BJ (cell line): ENCODE data around the gene MAGI1. TPM values are rescaled to one million over a fixed set of nuclear protein-coding genes. Genes with fewer than 3 reads are reported as not detected.

Source experiments
- CTCF ChIA-PET: fragments of 350-600 bp; formaldehyde crosslinking; extraction: SDS; loops from one replicate; lab custom pipeline; 2021; ENCODE audit warnings: antibody characterized with exemption, inconsistent platforms; lab: Yijun Ruan, JAX
- POLR2A ChIA-PET: fragments of 300-600 bp; sonication (Branson Sonifier 250); formaldehyde crosslinking; extraction: SDS; loops from one replicate; lab custom pipeline; 2021; ENCODE audit warnings: antibody characterized with exemption; lab: Charles Lee
- DNase-seq: peaks from one replicate; pipeline ENCODE4 v3.0.0-alpha.2; 2011; ENCODE audit warnings: low read depth
- H3K27me3 ChIP-seq: 2 replicates; pipeline ENCODE4 v1.6.0; 2011; ENCODE audit warnings: low read length; ENCODE audit not compliant: control insufficient read depth, insufficient read depth
- H3K36me3 ChIP-seq: 2 replicates; pipeline ENCODE4 v1.5.1; 2011; ENCODE audit warnings: low read length; ENCODE audit not compliant: control insufficient read depth, insufficient read depth
- H3K4me3 ChIP-seq: 2 replicates; pipeline ENCODE4 v1.5.1; 2011; ENCODE audit warnings: low read depth, mild to moderate bottlenecking, control low read depth, low read length
- polyA plus RNA-seq: library from polyadenylated mRNA; depleted of rRNA; stranded (reverse); fragments of >200 nt; gene quantifications from 2 replicates; pipeline ENCODE4 v1.2.3, GENCODE V29; 2011
- TF ChIP-seq, protein P1 (sequence below): IDR thresholded peaks from 2 replicates; pipeline ENCODE4 v1.5.1; 2011; ENCODE audit warnings: low read depth, mild to moderate bottlenecking, control low read depth, inconsistent platforms, low read length, moderate library complexity; ENCODE audit not compliant: insufficient read depth

MAGI1 gene
- polyA plus RNA-seq, 1 experiment: 14.4 TPM

DNA sequence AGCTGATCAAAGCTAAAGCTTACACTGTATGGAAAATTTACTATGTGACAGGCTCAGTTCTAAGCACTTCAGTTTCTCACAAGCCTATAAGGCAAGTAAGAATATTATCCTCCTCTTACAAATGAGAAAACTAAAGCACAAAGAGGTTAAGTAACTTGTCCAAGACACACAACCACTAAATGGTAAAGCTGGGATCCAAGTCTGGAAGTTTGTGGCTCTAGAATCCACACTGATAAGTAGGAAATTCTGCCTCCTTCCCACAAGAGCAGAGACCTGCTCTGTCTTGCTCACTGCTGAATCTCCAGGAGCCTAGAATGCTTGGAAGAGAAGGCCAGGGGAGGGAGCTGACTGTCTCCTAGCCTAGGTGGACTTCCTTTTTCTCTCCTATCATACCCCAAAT, 60.6 kb downstream of the MAGI1 start:
- CTCF ChIA-PET: no interaction called here
- no peak for DNase-seq
- TF ChIP-seq, protein P1, sequence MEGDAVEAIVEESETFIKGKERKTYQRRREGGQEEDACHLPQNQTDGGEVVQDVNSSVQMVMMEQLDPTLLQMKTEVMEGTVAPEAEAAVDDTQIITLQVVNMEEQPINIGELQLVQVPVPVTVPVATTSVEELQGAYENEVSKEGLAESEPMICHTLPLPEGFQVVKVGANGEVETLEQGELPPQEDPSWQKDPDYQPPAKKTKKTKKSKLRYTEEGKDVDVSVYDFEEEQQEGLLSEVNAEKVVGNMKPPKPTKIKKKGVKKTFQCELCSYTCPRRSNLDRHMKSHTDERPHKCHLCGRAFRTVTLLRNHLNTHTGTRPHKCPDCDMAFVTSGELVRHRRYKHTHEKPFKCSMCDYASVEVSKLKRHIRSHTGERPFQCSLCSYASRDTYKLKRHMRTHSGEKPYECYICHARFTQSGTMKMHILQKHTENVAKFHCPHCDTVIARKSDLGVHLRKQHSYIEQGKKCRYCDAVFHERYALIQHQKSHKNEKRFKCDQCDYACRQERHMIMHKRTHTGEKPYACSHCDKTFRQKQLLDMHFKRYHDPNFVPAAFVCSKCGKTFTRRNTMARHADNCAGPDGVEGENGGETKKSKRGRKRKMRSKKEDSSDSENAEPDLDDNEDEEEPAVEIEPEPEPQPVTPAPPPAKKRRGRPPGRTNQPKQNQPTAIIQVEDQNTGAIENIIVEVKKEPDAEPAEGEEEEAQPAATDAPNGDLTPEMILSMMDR: no peak

DNA sequence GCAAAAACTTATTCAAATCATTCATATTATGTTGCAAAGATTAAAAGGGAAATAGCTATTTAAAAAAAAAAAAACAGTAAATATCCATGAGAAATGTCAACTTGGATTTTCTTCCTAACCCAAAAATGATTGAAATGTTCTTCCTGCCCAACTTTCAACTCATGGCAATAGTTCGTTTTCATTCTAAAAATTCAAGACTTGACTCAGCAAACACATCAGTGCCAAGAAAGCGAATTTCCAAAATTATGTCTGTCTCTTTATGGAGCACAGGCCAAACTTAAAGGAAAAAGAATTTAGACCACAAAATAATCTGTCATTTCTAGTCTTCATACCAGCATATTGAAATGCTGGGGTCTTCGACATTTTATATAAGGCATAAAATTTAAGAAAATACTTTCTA, 63.7 kb downstream of the MAGI1 start:
- no peak overlapping the region for H3K4me3 ChIP-seq
- no peak for DNase-seq
- H3K27me3 ChIP-seq: no peaks in the 10 kb centered on the region
- POLR2A ChIA-PET: no interaction called here
- CTCF ChIA-PET: no interaction called here
- TF ChIP-seq, protein P1: no peak
- H3K36me3 ChIP-seq: no peaks in the 10 kb centered on the region

More for the DNA sequence above, 60.6 kb downstream of the MAGI1 start:
- no peaks in the 10 kb centered on the region for H3K36me3 ChIP-seq
- POLR2A ChIA-PET: interaction anchor here (0.6 kb wide), 1 partner anchor 14 kb away, joined by 4 read pairs; no protein-coding TSS in a partner anchor
- no peaks in the 10 kb centered on the region for H3K27me3 ChIP-seq
- no peak overlapping the region for H3K4me3 ChIP-seq

DNA sequence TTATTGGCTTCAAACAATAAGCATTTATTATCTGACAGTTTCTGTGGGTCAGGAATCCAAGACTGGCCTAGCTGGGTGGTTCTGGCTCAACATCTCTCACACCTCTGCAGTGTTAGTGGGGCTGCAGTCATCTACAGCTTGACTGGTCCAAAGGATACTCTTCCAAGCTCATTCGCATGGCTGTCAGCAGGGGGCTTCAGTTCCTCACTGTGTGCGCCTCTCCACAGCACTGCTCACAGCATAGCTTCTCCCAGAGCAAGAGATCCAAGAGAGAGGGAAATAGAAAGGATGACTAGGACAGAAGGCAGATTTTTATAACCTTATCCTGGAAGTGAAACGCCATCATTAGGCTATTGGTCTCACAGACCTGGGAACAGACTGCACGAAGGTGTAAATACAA, 64.2 kb downstream of the MAGI1 start:
- H3K36me3 ChIP-seq: no peaks in the 10 kb centered on the region
- CTCF ChIA-PET: no interaction called here
- TF ChIP-seq, protein P1: no peak
- no peak overlapping the region for H3K4me3 ChIP-seq
- no peak for DNase-seq
- POLR2A ChIA-PET: no interaction called here
- no peaks in the 10 kb centered on the region for H3K27me3 ChIP-seq

DNA sequence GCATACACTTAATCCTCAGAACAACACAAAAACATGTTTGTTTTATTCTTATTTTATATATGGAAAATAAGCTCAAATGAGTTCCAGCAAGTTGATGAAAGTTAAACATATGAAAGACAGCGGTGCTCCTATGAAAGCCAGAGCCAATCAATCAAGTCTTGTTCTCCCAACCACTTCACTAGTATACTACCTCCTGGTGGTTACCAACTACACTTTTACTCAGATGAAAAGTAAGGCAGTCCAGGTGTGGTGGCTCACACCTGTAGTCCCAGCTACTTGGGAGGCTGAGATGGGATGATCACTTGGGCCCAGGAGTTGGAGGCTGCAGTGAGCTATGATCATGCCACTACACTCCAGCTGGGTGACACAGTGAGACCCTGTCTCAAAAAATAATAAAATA, 66.0 kb downstream of the MAGI1 start:
- CTCF ChIA-PET: no interaction called here
- no peaks in the 10 kb centered on the region for H3K27me3 ChIP-seq
- POLR2A ChIA-PET: no interaction called here
- H3K36me3 ChIP-seq: no peaks in the 10 kb centered on the region
- H3K4me3 ChIP-seq: no peak overlapping the region
- no peak for DNase-seq
- TF ChIP-seq, protein P1: no peak

DNA sequence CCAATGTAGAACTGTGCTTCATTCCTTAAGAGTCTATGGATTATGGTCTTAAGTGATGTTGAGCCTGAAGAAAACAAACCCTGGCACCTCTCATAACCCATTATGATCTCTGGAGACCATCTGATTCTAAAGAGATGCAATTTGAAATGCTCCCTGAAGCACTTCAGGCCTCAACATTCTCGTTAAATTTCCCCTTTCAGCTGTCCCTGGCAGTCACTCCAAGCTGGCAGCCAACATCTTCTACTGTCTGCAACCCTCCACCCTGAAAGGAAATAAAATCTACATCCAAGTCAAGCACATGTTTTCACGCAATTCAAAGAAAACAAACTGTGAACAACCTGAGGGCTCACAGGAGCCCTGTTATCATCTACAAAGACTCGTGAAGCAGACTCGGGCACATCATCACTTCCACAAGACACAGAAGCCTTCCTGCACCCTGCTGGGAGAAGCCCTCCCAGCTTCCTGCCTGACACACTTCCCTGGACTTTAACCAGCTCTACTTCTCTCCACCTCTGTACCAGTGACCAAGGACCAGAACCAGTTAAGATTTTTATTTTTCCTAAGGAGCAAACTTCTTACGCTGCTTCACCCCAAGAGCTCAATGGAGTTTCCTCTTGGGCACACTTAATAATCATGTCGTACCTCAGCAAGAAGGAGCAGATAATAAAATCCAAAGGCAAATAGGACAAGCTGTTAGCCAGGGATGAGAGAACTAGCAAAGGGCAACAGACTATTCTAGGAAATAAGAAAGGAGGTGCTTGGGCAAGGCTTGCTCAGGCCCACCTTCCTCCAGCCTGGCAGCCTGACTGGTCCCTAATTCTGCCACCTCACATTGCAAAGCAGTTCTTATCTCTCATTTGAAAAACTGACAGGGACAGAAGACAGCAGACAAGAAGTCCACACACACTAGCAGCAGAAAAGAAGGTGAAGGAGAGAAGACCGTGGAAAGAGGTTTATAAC, 67.1 kb downstream of the MAGI1 start:
- H3K4me3 ChIP-seq: no peak overlapping the region
- TF ChIP-seq, protein P1: no peak
- H3K27me3 ChIP-seq: no peaks in the 10 kb centered on the region
- ChIA-PET POLR2A (no interaction called here), CTCF (interaction anchor here (1.3 kb wide), 1 partner anchor 13 kb away, joined by 3 read pairs; no protein-coding TSS in a partner anchor)
- no peaks in the 10 kb centered on the region for H3K36me3 ChIP-seq
- no peak for DNase-seq
